ENCODE results near the gene PRSS56.

The PRSS56 gene

DNA sequence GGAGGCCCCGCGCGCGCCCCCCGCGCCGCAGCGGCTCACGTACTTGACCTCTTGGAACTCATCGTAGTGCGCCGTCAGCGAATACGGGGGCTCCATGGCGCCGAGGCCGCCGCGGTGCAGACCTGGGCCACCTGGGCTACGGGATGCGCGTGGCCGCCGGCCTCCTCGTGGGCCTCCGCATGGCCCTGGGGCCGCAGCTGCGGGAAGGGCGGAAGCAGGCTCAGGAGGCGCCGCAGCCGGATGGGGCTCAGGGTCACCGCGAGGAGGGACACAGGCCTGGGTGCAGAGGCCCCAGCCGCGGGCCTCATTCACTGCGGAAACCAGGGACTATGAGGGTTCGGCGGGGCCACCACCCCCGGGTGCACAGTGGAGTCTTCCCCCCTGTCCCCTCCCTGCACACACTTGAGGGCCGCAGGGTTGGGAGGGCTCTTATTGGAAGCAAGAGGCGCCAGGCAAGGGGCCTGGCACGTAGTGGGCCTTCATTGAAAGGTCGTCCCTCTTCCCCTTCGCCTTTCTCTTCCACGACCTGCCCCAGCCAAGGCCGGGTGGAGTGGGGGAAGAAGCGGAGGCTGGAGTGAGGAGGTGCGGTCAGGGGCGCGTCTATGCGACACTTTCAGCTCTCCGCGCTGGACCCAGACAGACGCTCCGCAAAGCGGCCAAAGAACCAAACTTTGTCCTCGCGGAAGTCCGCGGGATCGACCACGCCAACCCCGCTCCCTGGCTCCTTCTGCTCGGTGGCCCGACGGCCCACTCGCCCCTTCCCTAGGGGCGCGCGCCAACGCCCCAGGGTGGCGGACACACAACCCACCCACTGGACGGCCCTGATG is 33.4 kb upstream of the PRSS56 start:
- no peak for DNase-seq

DNA sequence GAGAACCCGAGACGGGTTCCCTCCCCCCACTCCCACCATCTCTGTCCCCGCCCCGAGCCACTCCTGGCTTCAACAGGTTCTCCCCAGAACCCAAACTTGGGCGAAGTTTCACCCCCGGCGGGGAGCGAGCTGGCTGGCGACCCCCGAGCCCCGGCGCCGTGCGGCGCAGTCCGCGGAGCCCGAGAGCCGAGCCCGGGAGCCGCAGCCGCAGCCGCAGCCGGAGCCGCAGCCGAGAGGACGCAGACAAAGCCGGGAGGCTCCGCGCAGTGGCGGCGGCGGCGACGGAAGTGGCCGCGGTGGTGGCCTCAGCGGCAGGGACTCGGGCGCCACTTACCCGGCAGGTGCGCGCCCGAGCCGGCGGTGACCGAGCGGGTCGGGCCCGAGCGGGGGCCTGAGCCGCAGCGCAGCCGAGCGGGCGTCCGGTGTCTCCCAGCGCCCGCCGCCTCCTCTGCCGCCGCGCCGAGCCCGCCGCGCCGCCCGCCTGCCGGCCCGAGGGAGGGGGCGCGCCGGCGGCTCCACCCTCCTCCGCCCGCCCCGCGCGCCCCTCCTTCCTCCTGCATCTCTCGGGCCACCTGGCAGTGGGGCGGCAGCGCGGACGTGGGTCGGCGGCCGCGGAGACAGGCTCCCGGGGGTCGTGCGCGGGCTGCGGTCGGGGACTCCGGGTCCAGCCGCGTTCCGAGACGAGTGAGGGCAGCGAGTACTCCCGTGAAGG is 32.6 kb upstream of the PRSS56 start, which contains the start of gene ECEL1:
TSS of gene ECEL1 (minus strand) at position 450 of the 712 bp plus-strand sequence. CDS start 1,181 bp downstream, outside the sequence.
- DNase-seq: no peak

DNA sequence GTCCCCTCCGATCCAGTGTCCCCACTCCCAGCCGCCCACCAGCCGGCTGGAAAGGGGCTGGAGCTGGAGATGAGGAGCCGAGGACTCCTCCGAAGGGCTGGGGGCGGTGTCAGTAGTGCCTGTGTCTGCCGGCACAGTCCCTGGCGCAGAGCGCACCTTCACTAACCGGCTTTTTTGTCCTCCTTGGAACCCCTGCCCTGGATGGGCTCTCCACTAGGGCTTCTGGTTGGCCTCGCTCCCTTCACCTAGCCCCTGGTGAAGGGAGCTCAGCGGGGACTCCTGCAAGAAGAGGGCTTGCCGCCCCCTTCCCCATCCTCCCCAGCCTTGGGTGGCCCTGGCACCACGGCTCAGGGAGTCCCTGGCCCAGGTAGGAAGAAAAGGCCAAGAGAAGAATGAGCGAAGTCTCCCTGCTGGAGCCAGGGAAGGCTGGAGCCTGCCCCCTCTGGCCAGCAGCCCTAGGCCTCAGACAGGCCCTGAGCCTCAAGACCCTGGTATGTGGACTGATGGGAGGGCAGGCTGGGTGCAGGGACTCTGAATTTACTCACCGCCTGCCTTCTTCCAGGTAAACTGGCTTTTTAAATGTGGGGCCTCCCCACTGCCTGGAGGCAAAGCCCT is 32.0 kb upstream of the PRSS56 start:
- DNase-seq: no peak

DNA sequence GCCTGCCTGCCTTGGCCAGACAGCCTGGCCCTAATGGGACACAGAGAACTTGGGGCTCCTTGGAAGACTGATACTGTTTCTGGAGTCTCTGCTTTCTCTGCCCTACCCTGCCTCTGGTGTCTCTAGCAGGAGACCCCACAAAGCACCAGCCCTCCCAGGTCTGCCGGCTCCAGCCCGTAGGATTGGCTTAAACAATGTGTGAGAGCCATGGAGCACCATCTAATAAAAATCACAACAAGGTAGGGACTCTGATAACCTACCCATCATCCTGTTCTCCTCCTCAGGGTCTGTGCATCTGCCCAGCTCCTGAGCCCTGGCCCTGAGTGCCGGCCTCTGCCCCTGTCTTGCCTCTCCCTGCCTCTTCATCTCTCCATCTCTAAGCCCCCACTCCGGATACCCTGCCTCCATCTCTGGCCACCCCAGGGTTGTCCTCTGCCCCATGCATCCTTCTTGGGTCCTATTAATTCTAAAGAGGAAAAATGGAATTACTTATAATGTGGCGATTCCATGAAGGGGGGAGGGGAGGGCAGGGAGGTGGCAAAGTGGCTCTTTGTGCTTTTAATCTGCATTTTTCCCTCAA is 31.4 kb upstream of the PRSS56 start:
- DNase-seq: no peak

DNA sequence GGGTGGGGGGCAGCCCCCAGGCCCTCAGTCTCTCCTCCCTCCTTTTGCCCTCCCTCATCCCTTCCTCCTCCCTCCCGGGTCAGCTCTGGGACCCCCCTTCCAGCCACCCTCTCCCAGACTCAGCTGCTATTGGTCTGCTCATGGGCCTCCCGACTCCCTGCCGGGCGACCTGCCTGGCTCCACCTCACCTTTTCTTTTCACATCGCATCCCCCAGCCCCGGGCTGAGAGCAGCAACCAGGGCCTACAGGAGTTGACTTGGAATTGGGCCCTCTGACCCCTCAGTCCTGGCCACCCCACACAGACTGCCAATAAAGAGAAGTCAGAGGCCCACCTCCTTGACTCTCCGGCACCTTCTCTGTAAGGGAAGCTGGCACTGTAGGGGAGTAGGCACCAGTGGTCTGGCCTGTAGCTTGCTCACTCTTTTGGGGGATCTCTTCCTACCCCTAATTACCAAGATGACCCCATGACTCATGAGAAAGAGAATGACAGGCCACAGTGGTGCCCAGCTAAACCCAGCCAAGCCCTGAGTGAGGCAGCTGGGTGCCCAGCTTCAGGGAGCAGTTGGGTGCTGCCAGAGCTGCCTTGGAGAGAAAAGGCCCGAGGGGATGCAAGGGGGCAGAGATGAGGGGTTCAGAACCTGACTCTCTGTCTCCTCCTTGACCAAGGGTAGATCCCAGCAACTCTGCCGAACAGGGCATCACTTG is 30.5 kb upstream of the PRSS56 start:
- DNase-seq: no peak

DNA sequence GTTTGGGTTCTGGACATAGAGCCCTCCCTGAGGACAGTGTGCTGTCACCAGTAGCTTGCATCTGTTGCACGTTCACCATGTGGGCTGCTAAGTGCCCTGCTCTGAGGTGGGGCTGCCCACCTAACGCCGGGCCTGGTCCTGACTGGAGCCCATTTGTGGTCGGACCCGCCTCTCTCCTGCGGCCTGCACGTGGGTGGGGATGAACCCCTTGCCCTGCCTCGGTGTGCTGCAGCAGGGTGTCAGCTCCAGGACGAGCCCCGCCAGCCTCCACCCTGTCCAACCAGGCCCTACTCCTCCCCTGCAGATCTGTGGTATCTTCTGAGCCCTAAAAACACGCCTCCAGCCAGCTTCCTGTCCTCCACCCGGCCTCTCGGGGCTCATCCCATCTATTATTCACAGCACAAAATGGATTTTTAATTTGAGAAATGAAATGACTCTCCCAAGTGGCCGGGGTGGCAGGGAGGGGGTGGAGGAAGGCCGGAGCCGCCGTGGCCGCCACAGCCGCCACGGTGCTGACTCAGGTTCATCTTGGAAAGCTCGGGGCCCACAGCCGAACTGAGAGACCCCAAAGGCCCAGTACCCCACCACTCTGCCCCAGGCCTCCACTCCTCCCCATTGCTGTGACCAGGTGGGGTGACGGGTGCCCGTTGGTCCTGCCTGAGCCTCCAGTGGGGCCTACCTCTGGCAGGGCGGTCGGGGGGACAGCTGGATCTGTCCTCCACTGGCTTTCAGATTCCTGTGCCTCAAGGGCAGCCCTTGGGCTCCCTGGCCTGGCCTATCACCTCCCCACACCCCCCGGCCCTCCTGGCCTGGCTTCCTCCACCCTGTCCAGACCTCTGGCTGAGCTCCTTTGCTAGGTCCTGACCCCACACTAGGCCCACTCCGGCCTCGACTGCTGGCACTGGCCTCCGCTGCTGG is 29.7 kb upstream of the PRSS56 start:
- no peak for DNase-seq

DNA sequence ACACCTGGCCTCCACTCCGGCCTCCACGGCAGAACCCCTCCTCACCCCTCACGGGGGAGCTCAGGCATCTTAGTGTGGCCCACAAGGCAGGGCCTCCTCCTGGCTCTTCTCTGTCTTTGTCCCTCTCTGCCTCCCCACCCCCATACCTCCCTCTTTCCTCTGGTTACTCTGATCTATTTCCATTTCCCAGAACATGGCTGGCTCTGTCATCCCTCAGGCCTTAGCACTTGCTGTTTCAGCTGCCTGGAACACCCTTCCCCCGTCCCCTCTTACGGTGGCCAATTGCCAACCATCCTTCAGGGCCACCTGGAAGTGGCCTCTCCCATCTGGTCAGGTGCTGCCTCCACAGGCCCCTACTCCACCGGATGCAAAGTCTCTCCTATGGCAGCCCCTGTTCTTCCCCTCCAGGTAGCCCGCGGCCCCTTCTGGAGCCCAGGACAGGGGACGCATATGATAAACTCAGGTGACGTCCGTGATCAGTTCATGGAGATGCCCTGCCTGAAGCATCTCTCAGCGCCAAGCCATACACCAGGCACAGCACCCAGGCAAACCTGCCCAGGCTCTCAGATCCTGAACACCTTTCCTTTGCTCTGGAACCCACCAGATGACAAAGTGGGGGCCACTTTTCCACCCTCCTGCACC is 28.9 kb upstream of the PRSS56 start:
- no peak for DNase-seq

DNA sequence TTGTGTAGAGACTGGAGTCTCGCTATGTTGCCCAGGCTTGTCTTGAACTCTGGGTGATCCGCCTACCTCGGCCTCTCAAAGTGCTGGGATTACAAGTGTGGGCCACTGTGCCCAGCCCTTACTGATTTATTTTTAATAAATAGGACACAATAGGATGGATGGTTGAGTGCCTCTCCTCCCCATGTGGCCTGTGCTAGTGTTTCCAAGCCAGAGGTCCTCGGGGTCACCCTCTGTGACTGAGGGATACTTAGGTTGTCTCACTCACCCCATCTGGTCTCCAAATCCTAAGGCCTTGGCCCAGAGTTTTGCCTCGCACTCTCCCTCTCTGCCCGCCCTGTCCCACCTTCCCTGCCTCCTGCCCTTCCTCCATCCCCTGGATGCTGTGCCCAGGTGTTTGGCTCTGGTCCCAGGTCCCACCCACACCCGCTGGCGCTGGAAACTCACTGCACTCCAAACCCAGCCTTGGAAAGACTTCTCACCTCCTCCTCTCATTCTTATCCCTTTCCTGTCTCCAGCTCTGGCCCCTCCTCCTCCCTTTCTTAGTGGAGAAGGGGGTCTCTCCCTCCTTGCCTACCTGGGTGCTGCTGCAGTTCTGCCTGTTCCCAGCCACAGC is 27.8 kb upstream of the PRSS56 start:
- DNase-seq: peak; percentile 16

DNA sequence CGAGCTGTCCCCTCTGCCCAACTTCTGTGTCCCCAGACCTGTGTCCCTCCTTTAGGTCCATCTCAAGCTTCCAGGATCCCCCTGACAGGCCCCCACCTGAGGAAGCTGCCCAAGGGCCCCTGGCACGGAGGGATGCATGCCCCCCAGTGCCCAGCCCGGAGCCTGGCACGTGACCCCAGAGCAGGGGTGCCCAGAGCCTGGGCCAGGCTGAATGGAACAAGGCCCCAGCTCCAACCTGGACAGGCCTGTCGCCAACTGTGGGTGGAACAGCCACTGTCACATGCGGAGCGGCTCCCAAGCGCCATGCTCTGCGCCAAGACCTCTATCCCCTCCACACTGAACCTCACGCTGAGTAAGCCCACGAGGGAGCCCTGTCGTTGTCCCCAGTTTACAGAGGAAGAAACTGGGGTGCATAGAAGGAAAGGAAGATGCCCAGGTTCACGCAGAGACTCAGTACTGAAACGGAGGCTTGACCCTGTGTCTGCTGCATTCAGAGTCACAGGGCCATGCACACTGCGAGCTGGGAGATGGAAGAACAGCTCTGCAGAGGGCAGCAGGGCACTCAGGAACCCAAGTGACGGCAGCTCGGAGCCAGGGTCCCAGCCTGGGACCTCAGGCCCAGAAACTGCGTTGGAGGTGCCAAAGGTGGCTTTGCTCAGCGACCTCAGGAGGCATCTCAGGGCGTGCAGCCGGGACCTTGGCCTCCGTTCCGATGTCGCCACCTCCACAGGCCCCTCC is 27.1 kb upstream of the PRSS56 start:
- DNase-seq: no peak

DNA sequence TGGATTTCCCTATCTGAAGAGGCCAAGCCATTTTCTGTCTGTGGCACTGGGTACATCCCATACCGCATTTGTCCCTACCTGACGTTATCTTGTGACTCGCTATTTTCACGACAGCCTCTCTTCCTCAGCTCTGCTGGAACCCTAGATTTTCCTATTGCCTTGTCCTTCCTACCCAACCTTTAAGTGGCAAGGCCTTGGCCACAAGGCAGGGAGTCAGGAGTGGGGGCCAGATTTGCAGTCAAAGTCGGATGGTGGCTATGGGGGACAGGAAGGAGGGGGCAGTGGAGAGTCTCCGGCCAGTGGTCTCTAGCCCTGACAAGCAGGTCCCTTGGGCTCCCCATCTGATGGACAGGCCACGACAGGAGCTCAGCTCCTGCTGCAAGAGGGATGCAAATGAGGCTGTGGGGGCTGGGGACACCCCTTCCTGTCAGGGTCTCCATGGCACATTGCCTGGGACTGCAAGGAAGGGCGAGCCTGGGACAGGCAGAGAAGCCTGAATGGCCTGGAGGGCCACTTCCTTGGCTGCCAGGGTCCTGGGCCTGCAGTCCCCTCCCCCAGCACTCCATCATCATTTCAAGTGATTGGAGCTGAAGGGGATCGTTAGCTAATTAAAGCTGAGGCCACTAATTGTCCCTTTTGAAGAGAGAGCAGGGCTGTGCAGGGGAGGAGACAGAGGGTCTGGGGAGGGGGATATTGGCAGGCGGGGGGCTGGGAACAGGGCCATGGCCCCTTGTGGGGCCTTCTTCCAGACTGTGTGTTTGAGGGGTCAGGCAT is 26.3 kb upstream of the PRSS56 start:
- DNase-seq: no peak

DNA sequence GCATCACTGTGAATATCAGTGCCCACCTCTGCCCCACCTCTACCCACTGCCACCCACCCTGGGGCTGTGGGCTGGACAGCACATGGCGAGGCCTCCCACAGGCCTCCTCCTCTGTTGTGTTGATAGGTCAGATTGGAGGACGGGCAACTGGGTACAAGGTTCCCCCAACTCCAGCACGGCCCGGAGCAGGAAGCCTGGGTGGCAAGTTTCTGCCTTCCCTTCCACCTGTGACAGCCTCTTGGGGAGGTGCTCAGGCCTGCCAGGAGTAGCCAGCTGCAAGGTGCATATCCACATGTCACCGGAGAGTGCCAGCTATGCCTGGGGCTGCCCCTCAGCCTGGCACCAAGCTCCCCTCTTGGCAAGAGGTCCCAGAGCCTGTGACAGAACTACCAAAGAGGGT is 25.6 kb upstream of the PRSS56 start:
- no peak for DNase-seq

DNA sequence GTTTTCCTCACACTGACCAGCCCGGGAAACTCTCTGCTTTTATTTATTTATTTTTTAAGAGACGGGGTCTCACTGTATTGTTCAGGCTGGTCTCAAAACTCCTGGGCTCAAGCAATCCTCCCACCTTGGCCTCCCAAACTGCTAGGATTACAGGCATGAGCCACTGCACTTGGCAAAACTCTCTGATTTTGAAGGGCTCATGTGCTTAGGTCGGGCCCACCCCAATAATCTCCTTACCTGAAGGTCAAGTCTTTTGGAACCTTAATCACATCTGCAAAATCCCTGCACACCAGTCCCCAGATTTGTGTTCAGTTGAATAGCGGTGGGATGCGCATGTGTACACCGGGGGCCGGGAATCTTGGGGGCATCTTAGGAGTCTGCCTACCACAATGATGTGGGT is 24.9 kb upstream of the PRSS56 start:
- DNase-seq: no peak

DNA sequence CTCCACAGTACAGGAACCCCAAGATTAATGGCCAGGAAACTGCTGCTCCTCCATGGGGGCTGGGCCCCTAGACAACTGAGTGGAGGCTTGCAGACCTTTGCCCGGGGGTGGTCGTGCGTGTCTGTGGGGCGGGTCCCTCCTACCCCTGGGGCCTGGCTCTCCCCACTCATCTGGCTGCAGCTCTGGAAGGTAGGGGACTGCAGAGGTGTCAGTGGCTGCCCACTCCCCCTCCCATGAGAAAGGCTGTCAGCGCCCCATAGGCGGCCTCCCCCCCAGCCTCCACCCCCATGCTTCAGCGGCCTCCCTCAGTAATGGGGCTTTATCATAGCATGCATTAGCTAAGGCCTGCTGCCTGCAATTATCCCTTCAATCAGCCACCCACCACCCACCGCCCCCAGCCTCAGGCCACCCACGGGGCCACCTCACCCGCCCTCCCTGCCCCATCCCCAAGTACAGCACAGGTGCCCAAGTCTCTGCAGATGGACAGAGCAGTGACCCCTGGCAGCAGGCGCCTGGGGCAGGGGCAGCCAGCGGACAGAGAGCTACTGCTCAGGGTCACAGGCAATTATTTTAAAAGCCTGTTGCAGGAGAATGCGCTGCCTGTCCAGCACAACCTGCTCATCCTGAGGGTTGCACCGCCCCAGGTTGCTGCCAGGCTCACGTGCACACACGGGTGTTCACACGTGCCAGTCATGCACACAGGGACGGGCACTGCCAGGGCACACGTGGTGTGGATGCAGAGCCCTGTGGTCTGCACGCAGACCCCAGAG is 23.5 kb upstream of the PRSS56 start:
- no peak for DNase-seq

DNA sequence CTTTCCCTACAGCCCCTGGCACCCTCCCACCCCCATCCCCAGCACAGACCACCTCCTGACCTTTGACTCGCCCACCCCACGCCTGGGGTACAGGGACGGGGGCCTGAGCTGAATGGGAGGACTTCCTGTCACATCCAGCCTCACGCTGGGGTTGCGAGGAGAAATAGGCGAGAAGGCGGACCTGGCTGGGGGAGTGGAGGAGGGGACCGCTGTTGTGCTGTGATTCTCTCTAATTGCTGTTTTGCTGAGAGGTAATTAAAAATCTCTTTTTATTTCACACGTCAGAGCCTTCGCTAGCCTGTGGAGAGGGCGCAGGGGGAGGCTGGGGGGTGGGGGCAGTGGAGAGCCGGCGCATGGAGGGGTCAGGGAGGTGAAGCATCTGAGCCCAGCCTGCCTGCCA is 22.8 kb upstream of the PRSS56 start:
- no peak for DNase-seq

DNA sequence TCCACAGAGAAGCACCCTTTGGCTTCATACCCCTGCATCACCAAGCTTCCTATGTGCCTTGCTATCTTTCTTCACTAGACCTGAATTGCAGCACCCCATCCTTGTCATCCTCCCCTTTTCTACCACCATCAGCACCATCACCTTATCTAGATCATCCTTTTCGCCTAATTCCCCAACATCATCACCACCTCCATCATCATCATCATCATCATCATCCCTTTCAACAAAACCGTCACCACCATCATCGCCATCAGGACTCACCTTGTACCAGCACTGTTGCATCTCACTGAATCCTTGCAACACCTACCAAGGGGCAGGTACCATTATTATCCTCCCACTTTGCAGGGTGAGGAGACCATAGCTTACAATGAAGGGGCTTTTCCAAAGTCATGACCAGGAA is 21.7 kb upstream of the PRSS56 start:
- DNase-seq: no peak

DNA sequence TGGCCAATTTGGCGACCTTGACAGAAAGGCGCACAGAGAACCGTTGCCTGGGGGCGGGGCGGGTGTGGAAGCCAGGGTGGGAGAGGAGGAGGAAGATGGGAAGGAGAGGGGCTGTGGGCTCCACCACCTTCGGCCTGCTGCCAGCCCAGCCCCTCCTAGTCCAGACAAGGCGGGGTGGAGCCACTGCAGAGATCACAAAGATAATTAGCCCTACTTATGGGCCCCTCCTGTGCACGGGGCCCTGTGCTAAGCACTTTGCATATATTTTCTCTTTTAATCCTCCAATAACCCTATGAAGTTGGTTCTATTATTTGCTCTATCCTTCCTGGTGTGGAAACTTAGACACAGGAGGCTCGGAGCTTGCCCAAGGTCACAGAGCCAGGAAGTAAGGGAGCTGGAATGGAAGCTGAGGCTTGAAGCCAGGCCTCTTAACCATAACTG is 18.8 kb upstream of the PRSS56 start:
- DNase-seq: no peak

DNA sequence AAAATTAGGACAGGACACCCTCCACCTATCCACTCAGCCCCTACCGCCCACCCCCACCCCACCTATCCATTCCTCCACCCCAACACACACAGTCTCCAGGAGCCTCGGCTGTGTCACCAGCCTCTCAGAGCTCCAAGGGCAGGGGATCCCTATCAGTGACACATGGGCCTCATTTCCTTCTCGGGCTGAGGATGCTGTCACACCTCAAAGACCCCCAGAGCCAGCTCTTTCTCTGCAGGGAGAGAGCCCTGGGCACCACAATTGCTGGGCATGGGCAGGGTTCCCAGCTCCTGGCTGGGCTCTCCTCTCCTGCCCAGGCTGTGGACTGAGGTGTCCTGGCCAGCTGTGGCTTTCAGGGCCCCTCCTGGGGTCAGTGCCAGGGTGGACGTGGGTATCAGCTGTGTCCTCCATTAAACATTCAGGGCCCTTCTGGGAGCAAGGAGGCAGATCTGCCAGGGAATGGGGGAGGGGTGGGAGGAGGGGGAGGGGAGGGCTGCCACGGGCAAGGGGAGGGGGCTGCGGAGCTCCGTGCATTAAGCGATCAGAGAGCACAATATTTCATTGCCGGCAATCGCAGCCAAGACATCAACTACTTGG is 18.3 kb upstream of the PRSS56 start:
- no peak for DNase-seq

DNA sequence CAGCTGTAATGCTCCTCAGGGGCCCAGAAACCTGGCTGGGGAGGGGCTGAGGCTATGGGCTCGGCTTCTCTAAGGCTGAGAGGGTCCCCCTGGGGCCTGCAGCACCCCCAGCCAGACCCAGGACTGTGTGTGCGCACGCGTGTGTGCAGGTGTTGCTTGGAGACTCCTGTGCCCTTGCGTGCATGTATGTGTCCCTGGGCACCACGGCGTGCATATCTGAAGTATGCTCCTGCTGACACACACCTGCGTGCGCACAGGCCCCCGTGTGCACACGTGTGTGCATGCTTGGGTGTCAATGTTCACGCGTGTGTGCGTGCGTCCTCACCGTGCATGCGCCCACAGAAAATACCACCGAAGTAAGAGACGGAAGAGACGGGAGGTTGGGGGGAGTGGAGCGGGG is 17.7 kb upstream of the PRSS56 start:
- DNase-seq: no peak
